MCF 10A (cell line): ENCODE measurements around the gene NDUFA1. TPM values are rescaled to one million over a fixed set of nuclear protein-coding genes. Genes with fewer than 3 reads are reported as not detected.

Source experiments
- BruUV-seq: library from RNA; stranded (reverse); fragments of 400-500 nt; replicated peaks from 2 replicates; lab custom pipeline; 2021; lab: Mats Ljungman, UMichigan
- CTCF ChIA-PET: fragments of 300-600 bp; sonication (Branson Sonifier 250); formaldehyde crosslinking; extraction: SDS; loops from one replicate; lab custom pipeline; 2021; ENCODE audit warnings: antibody characterized with exemption, inconsistent platforms; lab: Yijun Ruan, JAX
- POLR2A ChIA-PET: fragments of 300-600, 350-650 bp; sonication (Branson Sonifier 250); formaldehyde crosslinking; extraction: SDS; loops from one replicate; lab custom pipeline; 2020; ENCODE audit warnings: antibody characterized with exemption, inconsistent platforms; lab: Yijun Ruan, JAX
- DNase-seq: peaks from one replicate; pipeline ENCODE4 v3.0.0-alpha.2; 2018; ENCODE audit not compliant: unreplicated experiment
- H3K27ac Mint-ChIP-seq: one replicate; pipeline ENCODE4 v1.8.0; 2022; ENCODE audit warnings: mild to moderate bottlenecking, low read depth, mixed read lengths; ENCODE audit not compliant: unreplicated experiment
- H3K27me3 Mint-ChIP-seq: one replicate; pipeline ENCODE4 v1.8.0; 2022; ENCODE audit warnings: mixed read lengths; ENCODE audit not compliant: insufficient read depth, unreplicated experiment
- H3K36me3 Mint-ChIP-seq: one replicate; pipeline ENCODE4 v1.8.0; 2022; ENCODE audit warnings: mild to moderate bottlenecking, moderate library complexity, mixed read lengths; ENCODE audit not compliant: insufficient read depth, unreplicated experiment
- H3K4me1 Mint-ChIP-seq: one replicate; pipeline ENCODE4 v1.8.0; 2022; ENCODE audit warnings: mixed read lengths; ENCODE audit not compliant: insufficient read depth, unreplicated experiment
- H3K4me3 Mint-ChIP-seq: one replicate; pipeline ENCODE4 v1.8.0; 2022; ENCODE audit warnings: mild to moderate bottlenecking, moderate library complexity, mixed read lengths; ENCODE audit not compliant: unreplicated experiment
- H3K9me3 Mint-ChIP-seq: one replicate; pipeline ENCODE4 v1.8.0; 2022; ENCODE audit warnings: mixed read lengths; ENCODE audit not compliant: unreplicated experiment
- CTCF ChIP-seq: fragments of 200-600 bp; IDR thresholded peaks from one replicate; pipeline ENCODE4 v1.8.0; 2022; ENCODE audit warnings: antibody characterized with exemption, mild to moderate bottlenecking; ENCODE audit not compliant: unreplicated experiment
- intact Hi-C: fragments of 100-400 bp; cut with micrococcal nuclease; formaldehyde crosslinking; loops from 2 replicates; pipeline ENCODE4 v1.14.1; 2022
- total RNA-seq: library from RNA; stranded (reverse); gene quantifications from 2 replicates; pipeline ENCODE4 v1.2.3, GENCODE V29; 2022

Gene NDUFA1
- total RNA-seq, 1 experiment from 2014 or later, result 82.8 TPM

DNA sequence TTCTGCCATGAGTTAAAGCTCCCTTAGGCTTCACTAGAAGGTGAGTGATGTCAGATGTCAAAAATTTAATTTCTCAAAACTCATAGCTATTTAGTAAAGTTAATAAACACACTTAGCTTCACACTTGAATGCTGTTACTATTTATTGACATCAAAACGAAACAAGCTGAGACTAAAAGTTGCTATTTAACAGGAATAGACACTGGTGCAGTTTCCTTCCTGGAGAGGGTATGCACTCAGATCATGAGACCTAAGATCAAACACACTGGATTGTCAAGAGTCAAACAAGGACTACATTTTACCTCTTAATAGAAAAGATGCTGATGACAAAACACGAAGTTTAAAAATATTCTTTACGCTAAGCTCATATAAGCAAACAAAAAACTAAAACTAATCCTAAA, 37.7 kb upstream of the NDUFA1 start:
- no peak overlapping the region for H3K27ac Mint-ChIP-seq
- CTCF ChIA-PET, result interaction anchor here (0.9 kb wide), 1 partner anchor 346 kb away, joined by 3 read pairs; no protein-coding TSS in a partner anchor
- BruUV-seq, result no TSS peak
- H3K4me1 Mint-ChIP-seq, result no peaks in the 10 kb centered on the region
- no peak for TF ChIP-seq CTCF
- intact Hi-C loops, result no loop called here
- DNase-seq, result no peak
- POLR2A ChIA-PET, result interaction anchor here (1.0 to 1.8 kb wide), 4 partner anchors 10 to 43 kb away, joined by 3 to 11 read pairs (median 4); partner anchors contain the start of genes RPL39 and UPF3B
- peaks cover 7% of the 10 kb centered on the region for H3K9me3 Mint-ChIP-seq
- H3K27me3 Mint-ChIP-seq, result peaks cover 23% of the 10 kb centered on the region
- H3K4me3 Mint-ChIP-seq, result no peak overlapping the region
- peaks cover 51% of the 10 kb centered on the region for H3K36me3 Mint-ChIP-seq

DNA sequence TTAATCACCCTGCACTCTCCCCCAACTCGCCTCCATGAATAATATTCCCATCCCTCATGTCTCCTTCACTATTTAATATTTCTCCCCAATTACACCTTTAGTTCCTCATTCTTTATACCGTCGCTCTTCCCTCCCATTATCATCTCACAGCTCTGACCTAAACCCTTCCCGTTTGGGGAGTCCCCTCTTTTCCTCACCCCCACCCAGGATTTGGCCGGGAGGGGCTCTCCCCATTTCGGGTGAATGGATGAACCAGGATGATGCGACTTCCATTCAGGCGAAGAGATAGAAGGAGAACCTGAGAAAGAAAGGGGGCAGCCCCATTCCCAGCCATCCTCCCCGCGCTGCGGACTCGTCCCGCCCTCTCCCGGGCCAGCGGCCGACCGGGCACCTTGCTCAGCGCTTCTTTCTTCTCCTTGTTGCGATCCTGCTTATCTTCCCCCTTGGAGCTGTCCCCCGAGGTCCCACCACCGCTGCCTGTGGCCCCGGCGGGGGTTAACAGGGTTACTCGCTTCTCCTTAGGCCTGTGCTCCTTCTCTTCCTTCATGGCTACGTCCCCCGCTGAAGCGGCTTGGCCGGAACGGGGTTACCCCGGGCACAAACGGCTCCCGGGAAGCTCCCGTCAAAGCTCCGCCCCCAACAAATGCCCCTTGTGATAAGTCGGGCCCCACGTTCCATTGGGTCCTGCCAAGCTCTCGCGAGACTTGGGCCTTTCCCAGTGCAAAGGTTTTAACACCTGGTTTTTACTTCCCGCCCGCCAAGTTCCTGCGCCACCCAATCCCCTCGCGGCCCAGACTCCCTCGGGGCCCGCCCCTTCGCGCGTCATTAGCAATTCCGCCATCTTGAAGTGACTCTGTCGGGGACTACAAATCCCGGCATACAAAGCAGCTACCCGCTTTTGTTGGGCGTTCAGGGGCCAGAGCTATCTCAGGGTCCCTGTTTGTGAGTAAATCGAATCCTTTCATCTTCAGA, 19.0 kb upstream of the NDUFA1 start, which contains the start of gene UPF3B:
TSS of gene UPF3B (minus strand) at position 582 of the 972 bp plus-strand sequence. CDS start at position 547, 35 bp downstream.
- peak within 1 kb of the TSS; percentile 98 for H3K27ac Mint-ChIP-seq
- H3K27me3 Mint-ChIP-seq, result no peaks in the 10 kb centered on the region
- ChIA-PET POLR2A (interaction anchor here (0.6 to 4.0 kb wide), 16 partner anchors 9 to 315 kb away, joined by 3 to 74 read pairs (median 4); partner anchors contain the start of genes NDUFA1, NKAP, NKRF and RNF113A), CTCF (interaction anchor here (0.6 to 0.8 kb wide), 2 partner anchors 24 to 64 kb away, joined by 3 read pairs; no protein-coding TSS in a partner anchor)
- H3K9me3 Mint-ChIP-seq, result no peaks in the 10 kb centered on the region
- intact Hi-C loops, result no loop called here
- H3K4me1 Mint-ChIP-seq, result no peaks in the 10 kb centered on the region
- no peak for TF ChIP-seq CTCF
- peaks cover 27% of the 10 kb centered on the region for H3K36me3 Mint-ChIP-seq
- H3K4me3 Mint-ChIP-seq, result peak within 1 kb of the TSS; percentile 97
- DNase-seq, result peak; percentile 98
- BruUV-seq, result no TSS peak

DNA sequence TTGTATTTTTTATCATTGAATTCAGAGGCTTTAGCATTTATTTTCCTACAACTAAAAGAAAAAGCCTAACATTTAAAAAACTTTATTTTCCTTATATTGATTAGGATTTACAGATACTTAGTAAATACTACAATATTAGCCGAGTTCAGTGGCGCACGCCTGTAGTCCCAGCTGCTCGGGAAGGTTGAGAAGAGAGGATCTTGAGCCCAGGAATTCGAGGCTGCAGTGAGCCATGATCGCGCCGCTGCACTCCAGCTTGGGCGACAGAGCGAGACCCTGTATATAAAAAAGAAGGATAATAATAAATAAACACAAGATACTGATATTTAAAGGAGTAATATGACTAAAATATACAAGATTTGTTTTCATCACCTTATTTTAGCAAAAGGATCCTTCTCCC, 18.2 kb upstream of the NDUFA1 start:
- intact Hi-C loops, result no loop called here
- H3K27ac Mint-ChIP-seq, result peak overlapping the region; percentile 98
- H3K4me1 Mint-ChIP-seq, result no peaks in the 10 kb centered on the region
- no peak for TF ChIP-seq CTCF
- CTCF ChIA-PET, result interaction anchor here (0.6 to 0.8 kb wide), 2 partner anchors 25 to 65 kb away, joined by 3 read pairs; no protein-coding TSS in a partner anchor
- peak; percentile 1 for DNase-seq
- no TSS peak for BruUV-seq
- H3K9me3 Mint-ChIP-seq, result no peaks in the 10 kb centered on the region
- H3K4me3 Mint-ChIP-seq, result peak overlapping the region; percentile 97
- H3K36me3 Mint-ChIP-seq, result peaks cover 24% of the 10 kb centered on the region
- POLR2A ChIA-PET, result interaction anchor here (0.5 to 4.0 kb wide), 13 partner anchors 8 to 385 kb away, joined by 3 to 74 read pairs (median 4); partner anchors contain the start of genes NDUFA1, NKRF, RNF113A and RPL39
- no peaks in the 10 kb centered on the region for H3K27me3 Mint-ChIP-seq
